Suprapubic skin (tissue), 4 donors: ENCODE measurements around the gene HMCN1. TPM values are rescaled to one million over a fixed set of nuclear protein-coding genes. Genes with fewer than 3 reads are reported as not detected.

Source experiments
- DNase-seq, 2 donors: peaks; one replicate each; pipeline ENCODE4 v3.0.0-alpha.2; 2019; ENCODE audit warnings: low spot score in 2 of 2
- H3K27ac ChIP-seq: fragments of 200-600 bp; sonication (generic); one replicate; pipeline ENCODE4 v1.5.1; 2019
- H3K27me3 ChIP-seq: fragments of 200-600 bp; sonication (generic); one replicate; pipeline ENCODE4 v1.5.1; 2019
- H3K36me3 ChIP-seq: fragments of 200-600 bp; sonication (generic); one replicate; pipeline ENCODE4 v1.5.1; 2019
- H3K4me1 ChIP-seq: fragments of 200-600 bp; sonication (generic); one replicate; pipeline ENCODE4 v1.5.1; 2019
- H3K4me3 ChIP-seq: fragments of 200-600 bp; sonication (generic); one replicate; pipeline ENCODE4 v1.5.1; 2019; ENCODE audit warnings: mild to moderate bottlenecking
- H3K9me3 ChIP-seq: fragments of 200-600 bp; sonication (generic); one replicate; pipeline ENCODE4 v1.5.1; 2019
- EP300 ChIP-seq: sonication (generic); formaldehyde crosslinking; IDR thresholded peaks from one replicate; pipeline ENCODE4 v1.6.1; 2017; ENCODE audit warnings: antibody characterized with exemption
- POLR2A ChIP-seq, 2 donors: fragments of 450-650 bp; IDR thresholded peaks; one replicate each; pipeline ENCODE4 v1.6.1; 2017; ENCODE audit warnings: antibody characterized with exemption in 2 of 2, mild to moderate bottlenecking in 2 of 2, moderate library complexity in 2 of 2
- POLR2AphosphoS5 ChIP-seq, 3 donors: sonication (generic); formaldehyde crosslinking; IDR thresholded peaks; one replicate each; pipeline ENCODE4 v1.6.1; 2017; ENCODE audit warnings: antibody characterized with exemption in 3 of 3
- WGBS: methylation state at CpG from one replicate; pipeline ENCODE4 v1.1.5; 2018; 5-methylcytosine and 5-hydroxymethylcytosine counted together
- total RNA-seq, 4 donors: library from RNA; depleted of rRNA; stranded (reverse); fragments of >200 nt; gene quantifications; one replicate each; pipeline ENCODE4 v1.1.0, GENCODE V29; 2016
- TF ChIP-seq, protein P1 (sequence below), 2 donors: fragments of 200-600 bp in 1 of 2; fragments of 450-650 bp in 1 of 2; sonication (generic) in 1 of 2; IDR thresholded peaks; one replicate each; pipeline ENCODE4 v1.5.1; 2016 to 2019; ENCODE audit warnings: antibody characterized with exemption in 2 of 2, mild to moderate bottlenecking in 1 of 2, moderate library complexity in 1 of 2

The HMCN1 gene
- total RNA-seq, 4 donors from 2014 or later: 2.2 to 5.6 (median 3.7) TPM

DNA sequence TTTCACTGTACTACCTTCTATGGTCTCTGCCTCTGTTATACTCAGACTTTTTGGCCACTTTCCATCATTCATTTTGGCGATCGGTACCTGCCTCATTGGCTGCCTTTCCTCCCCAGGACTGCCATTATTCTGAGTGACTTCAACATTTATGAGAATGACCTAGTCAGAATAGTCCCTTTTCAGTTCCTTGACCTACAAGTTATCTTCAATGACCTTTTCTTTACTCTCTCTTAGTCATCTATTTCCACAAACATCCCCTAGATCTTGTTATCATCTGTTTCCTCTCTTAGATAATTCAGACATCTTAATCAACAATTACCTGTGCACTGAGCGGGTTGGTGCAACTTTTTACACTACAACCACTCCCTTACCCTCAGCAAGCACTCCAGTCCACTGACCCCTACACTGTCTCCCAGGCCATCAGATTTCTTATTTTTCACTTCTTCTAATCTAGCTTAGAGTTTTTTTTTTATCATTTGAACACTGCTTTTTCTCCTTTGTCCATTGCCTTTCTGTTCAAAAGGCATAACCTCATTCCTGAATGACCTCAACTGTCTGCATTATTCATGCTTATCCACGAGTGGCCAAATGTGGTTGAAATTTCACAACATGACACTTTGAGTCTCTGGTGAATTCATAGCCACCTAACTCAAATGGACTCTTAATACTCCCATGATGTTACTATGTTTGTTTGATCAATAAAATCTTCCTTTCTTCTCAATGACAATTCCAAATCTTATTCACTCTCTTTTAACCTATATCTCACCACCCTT lies 112.7 kb downstream of the HMCN1 start:
- no peak for DNase-seq
- H3K27ac ChIP-seq: no peak overlapping the region
- peaks cover 9% of the 10 kb centered on the region for H3K4me1 ChIP-seq
- no peaks in the 10 kb centered on the region for H3K9me3 ChIP-seq
- H3K4me3 ChIP-seq: no peak overlapping the region
- H3K27me3 ChIP-seq: no peaks in the 10 kb centered on the region
- no peaks in the 10 kb centered on the region for H3K36me3 ChIP-seq
- 83% methylated on average over 4 of the region's 4 CpGs for WGBS
- TF ChIP-seq POLR2AphosphoS5 (IDR thresholded peaks at IDR 0.05) (no peak), EP300 (no peak), POLR2A (IDR thresholded peaks at IDR 0.05) (no peak)
- TF ChIP-seq, protein P1, sequence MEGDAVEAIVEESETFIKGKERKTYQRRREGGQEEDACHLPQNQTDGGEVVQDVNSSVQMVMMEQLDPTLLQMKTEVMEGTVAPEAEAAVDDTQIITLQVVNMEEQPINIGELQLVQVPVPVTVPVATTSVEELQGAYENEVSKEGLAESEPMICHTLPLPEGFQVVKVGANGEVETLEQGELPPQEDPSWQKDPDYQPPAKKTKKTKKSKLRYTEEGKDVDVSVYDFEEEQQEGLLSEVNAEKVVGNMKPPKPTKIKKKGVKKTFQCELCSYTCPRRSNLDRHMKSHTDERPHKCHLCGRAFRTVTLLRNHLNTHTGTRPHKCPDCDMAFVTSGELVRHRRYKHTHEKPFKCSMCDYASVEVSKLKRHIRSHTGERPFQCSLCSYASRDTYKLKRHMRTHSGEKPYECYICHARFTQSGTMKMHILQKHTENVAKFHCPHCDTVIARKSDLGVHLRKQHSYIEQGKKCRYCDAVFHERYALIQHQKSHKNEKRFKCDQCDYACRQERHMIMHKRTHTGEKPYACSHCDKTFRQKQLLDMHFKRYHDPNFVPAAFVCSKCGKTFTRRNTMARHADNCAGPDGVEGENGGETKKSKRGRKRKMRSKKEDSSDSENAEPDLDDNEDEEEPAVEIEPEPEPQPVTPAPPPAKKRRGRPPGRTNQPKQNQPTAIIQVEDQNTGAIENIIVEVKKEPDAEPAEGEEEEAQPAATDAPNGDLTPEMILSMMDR (IDR thresholded peaks at IDR 0.05): no peak

- no peak for DNase-seq
- Histone ChIP-seq H3K36me3 (no peaks in the 10 kb centered on the region), H3K4me3 (no peak overlapping the region), H3K27ac (no peak overlapping the region), H3K4me1 (peaks cover 9% of the 10 kb centered on the region), H3K27me3 (no peaks in the 10 kb centered on the region), H3K9me3 (no peaks in the 10 kb centered on the region)
- TF ChIP-seq POLR2AphosphoS5 (IDR thresholded peaks at IDR 0.05): no peak
- TF ChIP-seq, protein P1 (IDR thresholded peaks at IDR 0.05): no peak
- no peak for TF ChIP-seq EP300
- TF ChIP-seq POLR2A (IDR thresholded peaks at IDR 0.05): no peak
- 55% methylated on average over 1 of the region's 1 CpG for WGBS
These were observed 114.8 kb downstream of the HMCN1 start for GRCh38 chr1:185849014-185849413.

DNA sequence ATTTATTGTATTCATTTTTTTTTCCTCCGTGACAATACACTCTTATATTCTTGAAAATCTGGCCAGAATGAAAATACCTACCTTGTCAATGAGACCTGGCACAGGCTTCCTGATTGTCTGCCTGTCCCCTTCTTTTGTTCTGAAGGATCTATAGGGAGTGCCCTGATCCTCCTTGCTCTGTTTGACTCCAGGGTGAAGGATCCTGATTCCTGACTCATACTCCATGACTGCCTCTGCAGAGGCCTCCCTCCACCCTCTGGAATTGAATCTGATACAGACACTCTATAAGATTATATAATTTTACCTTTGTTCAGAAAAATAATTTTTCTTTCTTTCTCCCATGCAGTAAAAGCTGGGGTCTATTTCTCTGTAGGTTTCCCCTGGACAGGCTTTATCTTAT lies 116.2 kb downstream of the HMCN1 start:
- no peak overlapping the region for H3K4me3 ChIP-seq
- H3K9me3 ChIP-seq: no peaks in the 10 kb centered on the region
- TF ChIP-seq, protein P1 (IDR thresholded peaks at IDR 0.05): no peak
- TF ChIP-seq POLR2A (IDR thresholded peaks at IDR 0.05) (no peak), EP300 (no peak), POLR2AphosphoS5 (IDR thresholded peaks at IDR 0.05) (no peak)
- H3K36me3 ChIP-seq: no peaks in the 10 kb centered on the region
- H3K27me3 ChIP-seq: no peaks in the 10 kb centered on the region
- H3K4me1 ChIP-seq: peaks cover 6% of the 10 kb centered on the region
- no peak overlapping the region for H3K27ac ChIP-seq
- no peak for DNase-seq
- 77% methylated on average over 1 of the region's 1 CpG for WGBS

- no peaks in the 10 kb centered on the region for H3K36me3 ChIP-seq
- no peaks in the 10 kb centered on the region for H3K27me3 ChIP-seq
- H3K4me3 ChIP-seq: no peak overlapping the region
- TF ChIP-seq, protein P1 (IDR thresholded peaks at IDR 0.05): no peak
- TF ChIP-seq POLR2A (IDR thresholded peaks at IDR 0.05) (no peak), EP300 (no peak)
- DNase-seq: no peak
- WGBS: 63% methylated on average over 1 of the region's 1 CpG
- H3K4me1 ChIP-seq: peaks cover 6% of the 10 kb centered on the region
- H3K9me3 ChIP-seq: no peaks in the 10 kb centered on the region
- H3K27ac ChIP-seq: no peak overlapping the region
These were observed 119.5 kb downstream of the HMCN1 start for GRCh38 chr1:185853739-185854138.

DNA sequence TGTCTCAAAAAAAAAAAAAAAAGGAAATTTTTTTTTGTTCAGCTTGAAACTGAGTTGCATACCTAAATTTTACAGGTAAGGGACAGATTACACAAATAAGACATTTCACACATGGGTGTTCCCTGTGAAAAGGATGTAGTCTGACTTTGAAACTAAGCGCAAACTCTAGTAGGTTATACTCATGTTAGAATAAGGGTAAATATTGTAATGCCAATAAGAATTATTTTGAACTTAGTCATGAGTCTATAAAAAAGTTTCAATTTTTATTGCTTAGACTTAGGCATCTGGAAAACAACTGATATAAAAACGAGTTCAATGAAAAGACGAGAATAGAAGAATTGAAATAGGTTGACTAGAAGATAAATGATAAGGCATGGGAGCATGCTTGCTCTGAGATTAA lies 122.3 kb downstream of the HMCN1 start:
- H3K4me3 ChIP-seq: no peak overlapping the region
- peaks cover 6% of the 10 kb centered on the region for H3K4me1 ChIP-seq
- WGBS: 63% methylated on average over 3 of the region's 3 CpGs

More for the DNA sequence above, 122.3 kb downstream of the HMCN1 start:
- H3K9me3 ChIP-seq: no peaks in the 10 kb centered on the region
- H3K27ac ChIP-seq: no peak overlapping the region
- no peaks in the 10 kb centered on the region for H3K27me3 ChIP-seq
- TF ChIP-seq EP300: no peak
- TF ChIP-seq, protein P1 (IDR thresholded peaks at IDR 0.05): no peak
- TF ChIP-seq POLR2AphosphoS5 (IDR thresholded peaks at IDR 0.05): no peak
- no peak for TF ChIP-seq POLR2A (IDR thresholded peaks at IDR 0.05)
- DNase-seq: no peak
- H3K36me3 ChIP-seq: no peaks in the 10 kb centered on the region
